Measurements from ENCODE around the gene KLRG1. TPM values are rescaled to one million over a fixed set of nuclear protein-coding genes. Genes with fewer than 3 reads are reported as not detected.

Gene KLRG1
- total RNA-seq, 1 experiment from 2014 or later = 2.1 TPM

DNA sequence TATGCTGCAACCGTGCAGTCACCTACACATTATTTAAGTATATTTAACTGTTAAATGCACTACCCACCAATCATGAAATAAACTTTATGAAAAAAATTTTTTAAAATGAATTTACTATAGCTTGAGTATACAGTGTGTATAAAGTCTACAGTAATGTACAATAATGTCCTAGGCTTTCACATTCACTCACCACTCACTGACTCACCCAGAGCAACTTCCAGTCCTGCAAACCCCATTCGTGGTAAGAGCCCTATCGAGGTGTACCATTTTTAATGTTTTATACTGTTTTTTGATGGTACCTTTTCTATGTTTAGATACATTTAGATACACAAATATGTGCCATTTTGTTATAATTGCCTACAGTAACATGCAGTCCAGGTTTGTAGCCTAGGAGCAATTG is 48.1 kb downstream of the KLRG1 start:
- Histone ChIP-seq H4K91ac (ENCODE audit: insufficient read length, low read depth, low read length) (no peak overlapping the region), H2BK20ac (ENCODE audit: low read depth, low read length, poor library complexity, severe bottlenecking) (no peak overlapping the region), H2BK15ac (ENCODE audit: low read depth, low read length) (no peak overlapping the region), H3K9me3 (ENCODE audit: control insufficient read depth, low read depth, low read length) (no peaks in the 10 kb centered on the region), H3K79me2 (ENCODE audit: insufficient read depth, low read length) (no peaks in the 10 kb centered on the region), H3K4me2 (ENCODE audit: insufficient read depth, insufficient read length, low read length) (no peak overlapping the region), H4K8ac (replicated peaks; ENCODE audit: insufficient read length, low read depth, low read length) (no peak overlapping the region), H3K23ac (ENCODE audit: insufficient read length, low read depth, low read length) (no peak overlapping the region), H2BK12ac (ENCODE audit: insufficient read length, low read depth, low read length) (no peak overlapping the region), H4K5ac (ENCODE audit: insufficient read length, low read depth, low read length) (no peak overlapping the region), H2AFZ (ENCODE audit: low read length) (no peak overlapping the region), H2BK5ac (ENCODE audit: insufficient read length, low read length) (no peak overlapping the region), H3K4me1 (ENCODE audit: insufficient read depth, low read length) (no peaks in the 10 kb centered on the region), H3K27me3 (ENCODE audit: insufficient read depth, low read length) (no peaks in the 10 kb centered on the region), H4K20me1 (ENCODE audit: control insufficient read depth, insufficient read depth, insufficient read length) (no peaks in the 10 kb centered on the region), H3T11ph (ENCODE audit: low read length) (no peak overlapping the region), H3K14ac (ENCODE audit: insufficient read depth, low read length) (no peak overlapping the region), H3K56ac (ENCODE audit: insufficient read length, low read depth, low read length) (no peak overlapping the region), H3K27ac (ENCODE audit: insufficient read length, low read depth, low read length) (no peak overlapping the region), H3K4ac (ENCODE audit: low read depth, low read length) (no peak overlapping the region), H3K79me1 (ENCODE audit: insufficient read depth, low read depth, low read length, poor library complexity, severe bottlenecking) (no peaks in the 10 kb centered on the region), H3K18ac (ENCODE audit: insufficient read length, low read depth, low read length) (no peak overlapping the region), H2BK120ac (ENCODE audit: low read depth, low read length, poor library complexity, severe bottlenecking) (no peak overlapping the region), H2AK5ac (ENCODE audit: insufficient read length, low read length) (no peak overlapping the region), H3K9ac (ENCODE audit: extremely low read depth, insufficient read length, low read length) (no peak overlapping the region), H3K23me2 (ENCODE audit: insufficient read length, low read depth, low read length, poor library complexity, severe bottlenecking) (no peaks in the 10 kb centered on the region)
- no CpG with 5 or more reads among the region's 3 CpGs for WGBS (ENCODE audit: extremely low coverage, insufficient read length, low lambda C conversion rate)
- H3K36me3 Mint-ChIP-seq (ENCODE audit: insufficient read depth in 1 of 3, low read depth in 3 of 3) = peaks cover 2 to 4% (median 3%) of the 10 kb centered on the region in 3 experiments; a peak in 3 of 7 replicates
- TF ChIP-seq, protein P1, sequence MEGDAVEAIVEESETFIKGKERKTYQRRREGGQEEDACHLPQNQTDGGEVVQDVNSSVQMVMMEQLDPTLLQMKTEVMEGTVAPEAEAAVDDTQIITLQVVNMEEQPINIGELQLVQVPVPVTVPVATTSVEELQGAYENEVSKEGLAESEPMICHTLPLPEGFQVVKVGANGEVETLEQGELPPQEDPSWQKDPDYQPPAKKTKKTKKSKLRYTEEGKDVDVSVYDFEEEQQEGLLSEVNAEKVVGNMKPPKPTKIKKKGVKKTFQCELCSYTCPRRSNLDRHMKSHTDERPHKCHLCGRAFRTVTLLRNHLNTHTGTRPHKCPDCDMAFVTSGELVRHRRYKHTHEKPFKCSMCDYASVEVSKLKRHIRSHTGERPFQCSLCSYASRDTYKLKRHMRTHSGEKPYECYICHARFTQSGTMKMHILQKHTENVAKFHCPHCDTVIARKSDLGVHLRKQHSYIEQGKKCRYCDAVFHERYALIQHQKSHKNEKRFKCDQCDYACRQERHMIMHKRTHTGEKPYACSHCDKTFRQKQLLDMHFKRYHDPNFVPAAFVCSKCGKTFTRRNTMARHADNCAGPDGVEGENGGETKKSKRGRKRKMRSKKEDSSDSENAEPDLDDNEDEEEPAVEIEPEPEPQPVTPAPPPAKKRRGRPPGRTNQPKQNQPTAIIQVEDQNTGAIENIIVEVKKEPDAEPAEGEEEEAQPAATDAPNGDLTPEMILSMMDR (conservative IDR thresholded peaks at IDR 0.05) = no peak
- no peak overlapping the region for H3K27ac Mint-ChIP-seq
- H3K9me3 Mint-ChIP-seq = peaks cover 3% of the 10 kb centered on the region in 2 experiments; a peak in 2 of 5 replicates
- no peak for DNase-seq
- no peaks in the 10 kb centered on the region for H3K27me3 Mint-ChIP-seq (ENCODE audit: low read depth)
- no peak overlapping the region for H3K4me3 Mint-ChIP-seq
- peaks cover 0 to 3% of the 10 kb centered on the region in 2 experiments; a peak in 1 of 4 replicates for H3K4me1 Mint-ChIP-seq
